Hepatic stellate cell (primary cell): ENCODE data around the gene GPR21.

ENCODE experiments used
- DNase-seq: peaks from one replicate; pipeline ENCODE4 v3.0.0; 2011; ENCODE audit warnings: low spot score

Gene GPR21

DNA sequence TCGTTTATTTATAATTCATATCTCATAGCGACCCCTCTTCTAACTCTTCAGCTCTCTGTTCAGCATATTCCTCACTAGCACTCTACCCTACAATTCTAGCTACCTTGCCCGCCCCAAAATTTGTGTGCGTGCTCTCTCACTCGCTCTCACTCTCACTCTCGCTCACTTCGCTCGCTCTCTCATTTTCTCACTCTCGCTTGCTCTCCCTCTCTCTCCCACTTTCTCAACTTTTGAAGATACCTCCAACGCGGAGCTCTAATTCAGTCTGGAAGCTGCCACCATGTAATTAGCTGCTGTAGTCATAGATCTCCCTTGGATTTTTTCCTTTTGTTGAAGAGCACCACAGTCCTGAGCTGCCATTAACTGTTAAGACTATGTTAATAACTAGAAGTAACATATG is 30.4 kb downstream of the GPR21 start:
- no peak for DNase-seq

DNA sequence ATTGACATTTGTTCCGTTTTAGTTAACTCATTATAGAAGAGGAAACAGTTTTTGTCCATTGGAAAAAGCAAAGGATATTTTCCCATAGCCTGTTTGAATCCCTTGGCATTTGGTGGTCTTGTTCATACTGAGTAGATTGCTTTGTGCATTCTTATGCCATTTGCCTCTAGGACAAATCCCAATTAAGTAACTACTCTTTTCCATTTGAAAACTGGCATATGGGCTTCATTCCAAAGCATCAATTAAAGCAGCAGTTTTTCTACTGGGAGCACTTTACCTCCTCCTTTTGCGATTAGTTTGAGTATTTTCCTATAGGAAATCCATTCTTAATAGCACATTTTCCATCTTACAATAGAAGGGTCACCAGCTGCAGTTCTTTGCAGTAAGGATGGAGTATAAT is 31.2 kb downstream of the GPR21 start:
- no peak for DNase-seq

- no peak for DNase-seq
These were observed 31.7 kb downstream of the GPR21 start for GRCh38 chr9:123065196-123065595.

DNA sequence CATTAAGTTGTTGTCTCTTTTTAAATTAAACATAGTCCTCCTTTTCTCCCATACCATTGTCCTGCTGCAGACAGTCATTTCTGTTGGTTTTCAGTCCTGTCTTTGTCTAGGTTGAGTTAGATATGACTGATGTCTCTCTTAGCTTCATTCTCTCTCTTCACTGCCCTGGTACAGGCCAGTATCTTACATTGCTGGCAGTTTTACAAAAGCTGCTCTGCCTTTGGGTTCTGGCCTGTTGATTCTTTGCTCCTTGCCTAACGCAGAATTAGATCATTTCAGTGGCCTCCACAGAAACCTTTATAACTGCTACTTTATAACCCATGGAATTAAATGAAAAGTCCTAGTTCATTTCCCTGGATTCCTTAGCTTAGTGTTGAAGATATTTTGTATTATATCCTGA is 33.7 kb downstream of the GPR21 start:
- no peak for DNase-seq

GRCh38 chr9:123069010-123069481 is 35.6 kb downstream of the GPR21 start:
- peak; percentile 47 for DNase-seq

DNA sequence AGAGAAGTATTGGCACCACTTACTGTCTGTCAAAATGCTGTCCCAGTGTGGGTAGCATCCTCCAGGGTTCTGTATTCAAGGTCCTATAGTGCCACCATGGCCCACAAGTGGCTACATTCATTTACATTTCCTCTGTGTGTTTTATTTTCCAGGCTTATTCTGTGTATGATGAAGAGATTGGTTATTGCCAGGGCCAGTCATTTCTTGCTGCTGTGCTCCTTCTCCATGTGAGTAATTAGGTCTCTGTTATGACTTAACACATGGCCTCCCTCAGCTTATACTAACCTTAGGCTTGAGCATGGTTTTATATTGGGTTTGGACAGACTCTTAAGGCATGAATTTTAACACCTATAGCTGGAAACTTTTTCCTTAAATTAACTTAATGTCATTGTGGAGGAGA is 36.7 kb downstream of the GPR21 start:
- DNase-seq: no peak

GRCh38 chr9:123072407-123072995 is 39.0 kb downstream of the GPR21 start:
- DNase-seq: no peak

GRCh38 chr9:123073441-123073840 is 40.0 kb downstream of the GPR21 start:
- DNase-seq: no peak

- DNase-seq: no peak
These were observed 40.5 kb downstream of the GPR21 start for GRCh38 chr9:123073991-123074422.

DNA sequence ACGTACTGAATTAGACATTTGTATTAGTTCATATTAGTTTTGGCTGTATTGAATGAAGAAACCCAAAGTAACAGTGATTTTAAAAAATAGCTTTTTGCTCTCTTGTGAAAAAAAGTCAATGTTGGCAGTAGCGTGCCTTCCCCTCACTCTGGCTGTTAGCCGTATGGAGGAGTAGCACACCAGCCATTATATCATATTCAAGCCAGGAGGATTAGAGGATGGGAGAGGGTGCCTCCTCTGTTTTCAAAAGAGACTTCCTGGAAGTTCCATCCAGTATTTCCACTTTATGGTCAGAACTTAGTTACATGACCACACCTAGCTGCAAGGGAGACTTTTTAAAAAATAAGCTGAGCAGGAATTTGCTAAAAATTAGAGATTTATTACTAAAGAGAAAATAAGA is 41.2 kb downstream of the GPR21 start:
- no peak for DNase-seq

DNA sequence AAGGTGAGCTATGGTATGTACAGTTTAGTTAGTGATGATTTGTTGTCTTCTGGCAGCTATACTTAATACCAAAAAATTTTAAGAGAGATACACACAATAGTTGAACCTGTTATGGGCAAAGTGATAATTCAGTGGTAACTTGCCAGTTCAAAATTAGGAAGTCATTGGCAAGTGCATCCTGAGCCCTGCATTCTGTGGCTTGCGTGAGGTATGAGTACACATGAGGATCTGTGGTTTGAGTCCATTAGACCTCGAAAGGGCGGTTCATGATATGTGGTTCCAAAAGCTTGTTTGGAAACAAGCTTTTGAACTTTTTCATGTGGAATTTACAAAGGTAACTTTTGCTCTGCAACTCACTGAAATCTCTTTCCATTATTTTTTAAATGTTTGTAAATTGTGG is 47.0 kb downstream of the GPR21 start:
- DNase-seq: no peak

DNA sequence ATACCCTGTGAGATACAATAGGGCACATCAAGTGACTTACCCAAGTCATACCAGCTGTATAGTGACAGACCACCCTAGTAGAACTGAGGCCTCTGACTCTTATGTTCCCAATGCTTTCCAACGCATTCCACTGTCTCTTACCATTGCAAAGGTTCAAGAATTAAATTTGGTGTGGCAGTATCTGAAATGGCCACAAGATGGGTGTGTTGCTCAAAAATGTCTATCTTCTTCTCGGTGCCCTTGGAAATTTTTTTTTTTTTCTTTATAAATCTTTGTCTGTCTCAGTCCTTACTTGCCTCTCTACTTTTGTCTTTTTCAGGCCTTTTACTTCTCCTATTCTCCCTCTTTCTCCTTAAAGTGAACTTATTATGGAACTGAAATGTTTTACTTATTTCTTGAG is 48.4 kb downstream of the GPR21 start:
- DNase-seq: no peak

DNA sequence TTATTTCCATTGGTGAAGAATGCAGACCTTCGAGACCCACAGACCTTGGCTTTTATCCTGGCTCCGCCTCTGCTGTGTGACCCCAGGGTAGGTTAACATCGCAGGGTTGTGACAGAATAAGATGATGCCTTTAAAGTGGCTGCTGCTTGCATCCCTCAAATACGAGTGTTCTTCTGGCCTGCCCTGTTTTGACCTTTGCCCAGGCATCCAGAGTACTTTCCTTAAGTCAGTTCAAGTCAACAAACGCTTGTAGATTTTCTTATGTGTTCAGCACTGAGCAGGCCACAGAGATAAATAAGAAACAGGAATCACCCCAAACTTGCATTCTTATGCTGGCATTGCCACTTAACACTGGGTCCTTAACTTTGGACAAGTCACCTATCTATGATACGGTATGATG is 50.2 kb downstream of the GPR21 start:
- DNase-seq: no peak

DNA sequence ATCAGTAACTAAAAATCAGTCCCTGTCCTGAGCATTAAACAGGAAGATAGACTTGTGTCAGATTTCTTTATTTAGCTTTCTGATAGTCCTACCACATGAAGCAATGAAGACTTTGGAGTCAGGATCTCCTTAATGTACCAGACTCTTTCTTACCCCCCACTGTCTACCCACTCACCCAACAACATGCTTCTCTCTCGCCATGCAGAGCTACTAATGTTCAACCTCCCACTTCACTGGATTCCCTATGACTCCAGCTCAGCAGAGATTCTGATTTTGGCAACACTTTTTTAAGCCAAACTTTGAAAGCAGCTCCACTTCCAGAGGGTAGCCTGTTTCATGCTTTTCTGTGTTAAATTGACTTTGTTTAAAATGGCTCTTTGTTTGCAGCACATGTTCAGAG is 50.8 kb downstream of the GPR21 start:
- DNase-seq: no peak
